Stimulated activated naive CD8-positive, alpha-beta T cell treated with anti-CD3 and anti-CD28 coated beads, Interleukin-15, amount 100 ng/mL, for 72 hours (primary cell): ENCODE results near the gene KCNIP4.

Source experiments
- ATAC-seq: fragments of 150-1000 bp; cut with Tn5 transposase; 2 replicates; pipeline ENCODE4 v1.10.0; 2021; ENCODE audit warnings: mild to moderate bottlenecking, moderate library complexity
- DNase-seq, 2 donors: peaks; one replicate each; pipeline ENCODE4 v3.0.0; 2021 to 2022
- H3K27ac Mint-ChIP-seq, 2 donors: one replicate each; pipeline ENCODE4 v1.8.0; 2022; ENCODE audit warnings: mild to moderate bottlenecking in 2 of 2, mixed read lengths in 2 of 2, moderate library complexity in 2 of 2
- H3K27me3 Mint-ChIP-seq: one replicate; pipeline ENCODE4 v1.8.0; 2022; ENCODE audit warnings: mixed read lengths
- H3K4me1 Mint-ChIP-seq: one replicate; pipeline ENCODE4 v1.8.0; 2022; ENCODE audit warnings: mild to moderate bottlenecking, mixed read lengths
- H3K4me3 Mint-ChIP-seq, 2 donors: one replicate each; pipeline ENCODE4 v1.8.0; 2022; ENCODE audit warnings: mild to moderate bottlenecking in 2 of 2, mixed read lengths in 2 of 2, moderate library complexity in 1 of 2
- H3K9me3 Mint-ChIP-seq, 2 donors: one replicate each; pipeline ENCODE4 v1.8.0; 2022; ENCODE audit warnings: mixed read lengths in 2 of 2

Gene KCNIP4

GRCh38 chr4:21203416-21203815, 745.2 kb downstream of the KCNIP4 start:
- no peak overlapping the region for H3K4me3 Mint-ChIP-seq
- no peaks in the 10 kb centered on the region for H3K4me1 Mint-ChIP-seq
- ATAC-seq, result no peak
- no peak for DNase-seq
- H3K27ac Mint-ChIP-seq, result no peak overlapping the region
- peaks cover 0 to under 1% of the 10 kb centered on the region in 2 donors for H3K9me3 Mint-ChIP-seq
- no peaks in the 10 kb centered on the region for H3K27me3 Mint-ChIP-seq

- DNase-seq (no peak), ATAC-seq (no peak)
- H3K9me3 Mint-ChIP-seq, result no peaks in the 10 kb centered on the region
- no peaks in the 10 kb centered on the region for H3K27me3 Mint-ChIP-seq
- no peak overlapping the region for H3K27ac Mint-ChIP-seq
- no peak overlapping the region for H3K4me3 Mint-ChIP-seq
- H3K4me1 Mint-ChIP-seq, result no peaks in the 10 kb centered on the region
These were observed 745.6 kb downstream of the KCNIP4 start for GRCh38 chr4:21202959-21203358.

GRCh38 chr4:21198683-21199082, 749.9 kb downstream of the KCNIP4 start:
- DNase-seq (no peak), ATAC-seq (no peak)
- H3K9me3 Mint-ChIP-seq, result peaks cover 0 to 7% of the 10 kb centered on the region in 2 donors
- no peak overlapping the region for H3K27ac Mint-ChIP-seq
- no peaks in the 10 kb centered on the region for H3K4me1 Mint-ChIP-seq
- H3K27me3 Mint-ChIP-seq, result no peaks in the 10 kb centered on the region
- H3K4me3 Mint-ChIP-seq, result no peak overlapping the region

GRCh38 chr4:21195682-21196081, 752.9 kb downstream of the KCNIP4 start:
- peaks cover 0 to 7% of the 10 kb centered on the region in 2 donors for H3K9me3 Mint-ChIP-seq
- DNase-seq (no peak), ATAC-seq (no peak)
- H3K27ac Mint-ChIP-seq, result no peak overlapping the region
- H3K27me3 Mint-ChIP-seq, result no peaks in the 10 kb centered on the region
- H3K4me1 Mint-ChIP-seq, result no peaks in the 10 kb centered on the region
- H3K4me3 Mint-ChIP-seq, result no peak overlapping the region

GRCh38 chr4:21192367-21192766, 756.2 kb downstream of the KCNIP4 start:
- DNase-seq (no peak), ATAC-seq (no peak)
- Mint-ChIP-seq H3K27ac (no peak overlapping the region), H3K27me3 (no peaks in the 10 kb centered on the region), H3K4me1 (no peaks in the 10 kb centered on the region), H3K9me3 (peaks cover 0 to 7% of the 10 kb centered on the region in 2 donors), H3K4me3 (no peak overlapping the region)

- DNase-seq (no peak), ATAC-seq (no peak)
- Mint-ChIP-seq H3K4me3 (no peak overlapping the region), H3K4me1 (no peaks in the 10 kb centered on the region), H3K9me3 (peaks cover 0 to 7% of the 10 kb centered on the region in 2 donors), H3K27ac (no peak overlapping the region), H3K27me3 (no peaks in the 10 kb centered on the region)
These were observed 757.3 kb downstream of the KCNIP4 start for GRCh38 chr4:21191317-21191716.

GRCh38 chr4:21184788-21185187, 763.8 kb downstream of the KCNIP4 start:
- H3K4me1 Mint-ChIP-seq, result no peaks in the 10 kb centered on the region
- DNase-seq, result no peak
- no peaks in the 10 kb centered on the region for H3K9me3 Mint-ChIP-seq
- H3K4me3 Mint-ChIP-seq, result no peak overlapping the region
- no peak overlapping the region for H3K27ac Mint-ChIP-seq
- no peaks in the 10 kb centered on the region for H3K27me3 Mint-ChIP-seq
- ATAC-seq, result no peak

GRCh38 chr4:21181716-21182115, 766.9 kb downstream of the KCNIP4 start:
- Mint-ChIP-seq H3K27me3 (no peaks in the 10 kb centered on the region), H3K9me3 (peaks cover 0 to 7% of the 10 kb centered on the region in 2 donors), H3K27ac (no peak overlapping the region), H3K4me3 (no peak overlapping the region), H3K4me1 (no peaks in the 10 kb centered on the region)
- no peak for ATAC-seq
- DNase-seq, result no peak

- Mint-ChIP-seq H3K4me3 (no peak overlapping the region), H3K9me3 (peaks cover 0 to 7% of the 10 kb centered on the region in 2 donors), H3K27me3 (no peaks in the 10 kb centered on the region), H3K27ac (no peak overlapping the region), H3K4me1 (no peaks in the 10 kb centered on the region)
- no peak for ATAC-seq
- no peak for DNase-seq
These were observed 770.7 kb downstream of the KCNIP4 start for GRCh38 chr4:21177871-21178270.

GRCh38 chr4:21177092-21177491, 771.5 kb downstream of the KCNIP4 start:
- Mint-ChIP-seq H3K27ac (no peak overlapping the region), H3K4me1 (no peaks in the 10 kb centered on the region), H3K27me3 (no peaks in the 10 kb centered on the region), H3K9me3 (peaks cover 0 to 7% of the 10 kb centered on the region in 2 donors), H3K4me3 (no peak overlapping the region)
- DNase-seq (no peak), ATAC-seq (no peak)

GRCh38 chr4:21167711-21168110, 780.9 kb downstream of the KCNIP4 start:
- no peak for DNase-seq
- H3K27ac Mint-ChIP-seq, result no peak overlapping the region
- H3K9me3 Mint-ChIP-seq, result no peaks in the 10 kb centered on the region
- H3K4me1 Mint-ChIP-seq, result no peaks in the 10 kb centered on the region
- H3K27me3 Mint-ChIP-seq, result no peaks in the 10 kb centered on the region
- no peak for ATAC-seq
- no peak overlapping the region for H3K4me3 Mint-ChIP-seq

GRCh38 chr4:21155367-21155766, 793.2 kb downstream of the KCNIP4 start:
- H3K9me3 Mint-ChIP-seq, result no peaks in the 10 kb centered on the region
- H3K27ac Mint-ChIP-seq, result no peak overlapping the region
- H3K4me1 Mint-ChIP-seq, result no peaks in the 10 kb centered on the region
- DNase-seq (no peak), ATAC-seq (no peak)
- H3K4me3 Mint-ChIP-seq, result no peak overlapping the region
- no peaks in the 10 kb centered on the region for H3K27me3 Mint-ChIP-seq

- H3K4me3 Mint-ChIP-seq, result no peak overlapping the region
- H3K4me1 Mint-ChIP-seq, result no peaks in the 10 kb centered on the region
- no peaks in the 10 kb centered on the region for H3K9me3 Mint-ChIP-seq
- H3K27ac Mint-ChIP-seq, result no peak overlapping the region
- ATAC-seq (no peak), DNase-seq (no peak)
- H3K27me3 Mint-ChIP-seq, result no peaks in the 10 kb centered on the region
These were observed 809.2 kb downstream of the KCNIP4 start for GRCh38 chr4:21139327-21139726.

GRCh38 chr4:21136051-21136630, 812.4 kb downstream of the KCNIP4 start:
- Mint-ChIP-seq H3K9me3 (no peaks in the 10 kb centered on the region), H3K4me3 (no peak overlapping the region), H3K4me1 (no peaks in the 10 kb centered on the region), H3K27me3 (no peaks in the 10 kb centered on the region), H3K27ac (no peak overlapping the region)
- ATAC-seq, result no peak
- DNase-seq, result no peak

GRCh38 chr4:21134994-21135393, 813.6 kb downstream of the KCNIP4 start:
- peak; percentile 48 for ATAC-seq
- Mint-ChIP-seq H3K27me3 (no peaks in the 10 kb centered on the region), H3K4me1 (no peaks in the 10 kb centered on the region), H3K9me3 (no peaks in the 10 kb centered on the region), H3K4me3 (no peak overlapping the region), H3K27ac (no peak overlapping the region)
- no peak for DNase-seq

GRCh38 chr4:21130606-21131005, 818.0 kb downstream of the KCNIP4 start:
- H3K4me1 Mint-ChIP-seq, result no peaks in the 10 kb centered on the region
- DNase-seq, result no peak

GRCh38 chr4:21126014-21126512, 822.5 kb downstream of the KCNIP4 start:
- Mint-ChIP-seq H3K27me3 (no peaks in the 10 kb centered on the region), H3K27ac (no peak overlapping the region), H3K4me3 (no peak overlapping the region), H3K4me1 (no peaks in the 10 kb centered on the region), H3K9me3 (peaks cover 0 to 7% of the 10 kb centered on the region in 2 donors)
- DNase-seq (no peak), ATAC-seq (no peak)

More at GRCh38 chr4:21130606-21131005, 818.0 kb downstream of the KCNIP4 start:
- Mint-ChIP-seq H3K4me3 (no peak overlapping the region), H3K27ac (no peak overlapping the region), H3K9me3 (no peaks in the 10 kb centered on the region), H3K27me3 (no peaks in the 10 kb centered on the region)
- ATAC-seq, result no peak
